ENCODE data around the gene ARL10.

Gene ARL10

DNA sequence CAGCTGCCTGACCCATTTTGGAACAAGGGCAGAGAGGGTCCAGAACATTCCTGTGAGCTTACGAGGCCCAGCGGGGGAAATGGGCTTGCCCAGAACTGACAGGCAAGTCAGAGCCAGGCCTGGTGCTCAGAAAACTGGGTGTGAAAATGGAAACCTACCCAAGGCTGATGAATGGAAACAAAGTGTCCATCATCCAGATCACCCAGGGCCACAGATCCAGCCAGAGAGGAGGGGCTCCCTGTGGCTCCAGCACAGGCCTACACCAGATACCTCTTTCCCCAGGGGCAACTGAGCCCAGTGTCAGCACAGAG lies 47.9 kb downstream of the ARL10 start:
- DNase-seq: no peak

DNA sequence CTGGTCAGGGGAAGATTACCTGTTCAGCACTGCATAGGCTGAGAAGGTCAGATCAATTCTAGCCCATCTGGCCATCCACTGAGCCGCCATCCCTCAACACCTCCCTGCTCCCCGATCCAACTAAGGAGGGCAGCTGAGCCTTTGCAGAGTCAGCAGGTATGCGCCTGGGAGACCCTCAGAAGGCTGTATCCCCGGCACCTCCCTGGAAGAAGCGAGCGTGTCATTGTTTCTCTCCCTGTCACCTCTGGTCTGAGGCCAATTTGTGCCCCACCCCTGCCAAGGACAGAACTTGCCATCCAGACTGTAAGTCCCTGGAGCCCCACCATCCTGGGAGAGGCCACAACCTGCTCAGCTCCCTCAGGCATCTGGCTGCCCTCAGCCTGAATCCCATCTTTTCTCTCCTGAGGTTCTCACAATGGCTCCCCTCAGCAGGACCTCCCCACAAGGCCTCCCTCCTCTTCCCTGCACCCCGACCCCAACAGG lies 48.5 kb downstream of the ARL10 start:
- no peak for DNase-seq

DNA sequence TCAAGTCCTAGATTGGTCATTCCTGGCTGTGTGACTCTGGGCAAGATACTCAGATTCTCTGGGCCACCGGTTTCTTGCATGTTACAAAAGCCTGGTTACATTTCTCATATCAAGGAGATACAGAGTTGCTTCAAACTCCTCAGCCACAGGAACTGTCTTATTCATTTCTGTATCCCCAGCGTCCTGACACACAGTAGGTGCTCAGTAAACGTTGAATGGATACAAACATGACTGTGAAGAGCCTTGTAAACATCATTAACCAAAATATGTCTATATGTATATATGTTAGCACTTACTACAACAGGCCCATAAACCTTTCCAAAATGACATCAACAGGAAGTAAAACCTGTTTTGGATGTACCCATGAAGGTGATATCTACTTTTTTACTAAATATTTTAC lies 49.4 kb downstream of the ARL10 start:
- DNase-seq: peak; percentile 36

DNA sequence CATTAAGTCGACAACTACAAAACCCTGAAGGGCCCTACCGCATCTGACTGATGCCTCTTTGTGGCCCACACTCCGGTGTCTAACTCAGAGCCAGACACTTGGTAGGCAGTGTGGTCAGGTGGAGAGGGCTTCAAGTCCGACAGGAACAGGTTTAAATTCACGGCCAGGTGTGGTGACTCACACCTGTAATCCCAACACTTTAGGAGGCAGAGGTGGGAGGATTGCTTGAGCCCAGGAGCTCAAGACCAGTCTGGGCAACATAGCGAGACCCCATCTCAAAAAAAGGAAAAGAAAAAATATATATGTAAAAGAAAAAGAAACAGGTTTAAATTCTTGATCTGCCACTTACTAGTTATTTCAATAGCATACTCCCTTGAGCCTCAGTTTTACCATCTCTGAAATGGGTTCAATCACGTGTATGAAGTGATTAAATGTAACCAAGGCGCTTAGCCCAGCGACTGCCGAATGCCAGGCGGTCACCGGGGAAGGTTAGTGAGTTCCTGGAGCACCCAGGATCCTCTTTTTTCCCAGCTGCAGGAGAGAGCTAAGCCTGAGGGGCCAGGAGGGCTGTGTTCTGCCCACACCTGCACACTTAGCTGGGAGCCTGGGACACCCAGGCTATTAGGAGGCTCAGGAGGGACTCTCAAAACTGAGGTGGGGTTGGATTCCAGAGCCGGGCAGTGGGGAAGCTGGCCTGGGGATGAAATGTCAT lies 50.1 kb downstream of the ARL10 start:
- peak; percentile 59 for DNase-seq

DNA sequence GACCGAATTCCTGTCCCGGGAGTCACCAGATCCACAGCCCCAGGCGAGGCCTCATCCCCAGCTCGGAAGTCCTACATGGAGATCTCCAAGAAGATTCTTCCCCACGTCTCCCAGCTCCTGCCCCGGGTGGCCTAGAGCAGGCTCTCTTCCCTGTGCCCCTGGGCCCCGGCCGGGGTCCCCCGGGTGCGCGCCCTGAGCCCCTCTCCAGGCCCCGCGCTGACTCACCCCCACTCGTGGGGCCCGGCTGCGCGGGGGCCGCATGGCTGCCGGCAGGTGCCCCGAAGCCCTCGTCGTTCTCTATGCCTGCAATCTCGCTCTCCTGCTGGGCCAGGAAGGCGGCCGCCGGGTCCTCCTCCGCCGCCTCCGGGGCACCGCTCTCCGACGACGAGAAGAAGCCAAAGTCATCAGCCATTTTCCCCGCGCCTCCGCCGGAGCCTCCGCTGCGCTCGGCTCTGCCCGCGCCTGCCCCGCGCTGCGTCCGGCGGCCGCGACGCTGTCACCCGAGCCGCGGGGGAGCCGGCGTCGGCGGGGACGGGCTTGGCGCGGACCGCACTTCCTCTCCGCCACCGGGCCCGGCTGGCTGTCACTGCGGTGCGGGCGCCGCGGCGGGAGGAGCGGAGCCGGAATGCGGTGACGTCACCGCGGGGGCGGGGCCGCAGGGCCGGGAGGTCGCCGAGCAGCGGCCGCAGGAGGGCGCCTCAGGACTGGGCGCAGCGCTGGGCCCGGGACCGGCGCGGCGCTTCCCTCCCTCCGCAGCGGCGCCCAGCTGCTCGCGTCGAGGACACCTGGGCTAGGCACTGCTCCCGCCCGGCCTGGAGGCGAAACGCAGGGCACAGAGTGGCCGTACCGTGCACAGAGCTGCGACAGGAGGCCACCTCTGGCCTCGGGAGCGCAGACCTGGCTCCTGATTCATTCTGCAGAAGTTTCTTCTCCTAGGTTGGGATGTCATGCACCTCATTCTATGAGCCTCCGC lies 51.0 kb downstream of the ARL10 start, which contains the start of gene CLTB:
TSS of gene CLTB (minus strand) at position 588 of the 973 bp plus-strand sequence. CDS start at position 412, 176 bp downstream.
- peak; percentile 97 for DNase-seq

DNA sequence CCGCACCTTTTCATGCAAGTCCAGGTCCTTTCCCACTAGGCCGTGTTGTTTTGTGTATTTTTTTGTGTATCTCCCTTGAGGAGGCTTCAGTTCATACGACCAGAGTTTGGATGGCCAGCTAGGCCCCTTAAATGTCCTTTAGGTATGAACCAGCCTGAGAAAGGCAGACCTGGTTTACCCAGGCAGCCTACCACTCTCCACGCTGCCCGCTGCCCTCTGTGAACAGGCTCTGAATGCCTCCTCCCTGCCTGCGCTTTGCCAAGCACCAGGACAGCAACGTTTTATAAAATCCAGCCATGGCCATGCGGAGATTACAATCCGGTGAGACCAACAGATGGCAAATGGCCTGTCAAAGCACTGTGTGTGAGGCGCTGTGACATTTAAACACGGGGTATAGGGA lies 51.7 kb downstream of the ARL10 start:
- no peak for DNase-seq

DNA sequence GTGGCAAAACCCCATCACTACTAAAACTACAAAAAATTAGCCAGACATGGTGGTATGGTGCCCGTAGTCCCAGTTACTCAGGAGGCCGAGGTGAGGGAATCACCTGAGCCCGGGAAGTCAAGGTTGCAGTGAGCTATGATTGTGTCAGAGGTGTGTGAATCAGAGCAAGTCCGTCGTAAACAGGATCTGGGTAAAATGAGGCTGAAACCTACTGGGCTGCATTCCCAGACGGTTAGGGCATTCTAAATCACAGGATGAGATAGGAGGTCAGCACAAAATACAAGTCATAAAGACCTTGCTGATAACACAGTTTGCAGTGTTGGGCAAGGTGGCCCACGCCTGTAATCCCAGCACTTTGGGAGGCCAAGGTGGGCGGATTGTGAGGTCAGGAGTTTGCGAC lies 53.0 kb downstream of the ARL10 start:
- no peak for DNase-seq

DNA sequence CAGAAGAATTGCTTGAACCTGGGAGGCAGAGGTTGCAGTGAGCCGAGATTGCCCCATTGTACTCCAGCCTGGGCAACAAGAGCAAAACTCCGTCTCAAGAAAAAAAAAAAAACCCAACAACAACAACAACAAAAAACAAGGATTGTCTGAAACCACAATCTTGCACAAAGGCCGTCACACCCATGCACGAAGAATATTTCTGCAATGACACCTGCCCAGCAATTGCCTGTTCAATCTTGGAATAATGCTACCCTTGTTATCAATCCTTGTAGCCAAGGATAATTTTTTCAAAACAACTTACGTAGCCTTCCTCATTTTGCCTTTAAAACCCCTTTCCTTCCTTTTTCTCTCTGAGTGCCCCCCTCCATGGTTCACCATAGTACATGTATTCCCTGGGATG lies 54.8 kb downstream of the ARL10 start:
- no peak for DNase-seq

DNA sequence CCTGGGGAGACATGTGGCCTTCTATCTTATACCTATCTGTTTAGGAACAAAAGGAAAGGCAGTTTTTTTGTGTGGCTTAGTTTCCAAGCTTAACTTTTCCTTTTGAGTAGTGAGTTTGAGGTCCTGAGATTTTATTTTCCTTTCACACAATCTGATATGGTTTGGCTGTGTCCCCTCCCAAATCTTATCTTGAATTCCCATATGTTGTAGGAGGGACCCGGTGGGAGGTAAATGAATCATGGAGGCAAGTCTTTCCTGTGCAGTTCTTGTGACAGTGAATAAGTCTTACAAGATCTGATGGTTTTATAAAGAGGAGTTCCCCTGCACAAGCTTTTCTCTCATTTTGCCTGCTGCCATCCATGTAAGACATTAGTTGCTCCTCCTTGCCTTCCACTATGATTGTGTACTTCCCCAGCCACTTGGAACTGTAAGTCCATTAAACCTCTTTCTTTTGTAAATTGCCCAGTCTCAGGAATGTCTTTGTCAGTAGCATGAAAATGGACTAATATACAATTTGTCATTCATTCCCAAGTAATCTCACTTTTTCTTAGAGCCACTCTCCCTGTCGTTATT lies 55.8 kb downstream of the ARL10 start:
- no peak for DNase-seq

DNA sequence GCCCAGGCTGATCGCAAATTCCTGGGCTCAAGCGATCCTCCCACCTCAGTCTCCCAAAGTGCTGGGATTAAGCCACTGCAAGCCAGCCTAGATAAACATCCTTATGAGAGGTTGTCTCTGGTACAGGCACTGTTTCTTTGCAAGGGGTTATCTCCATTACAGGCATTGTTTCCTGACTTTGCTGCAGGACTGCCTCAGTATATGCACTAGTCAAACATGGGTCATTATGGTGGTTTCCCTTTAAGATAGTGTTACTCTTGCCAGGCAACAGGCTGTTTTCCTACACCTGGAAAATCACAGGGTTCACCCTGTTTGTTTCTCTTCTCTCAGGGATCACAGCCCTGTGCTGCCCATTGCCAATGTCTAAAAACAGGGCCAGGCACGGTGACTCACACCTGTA lies 58.9 kb downstream of the ARL10 start:
- DNase-seq: no peak

DNA sequence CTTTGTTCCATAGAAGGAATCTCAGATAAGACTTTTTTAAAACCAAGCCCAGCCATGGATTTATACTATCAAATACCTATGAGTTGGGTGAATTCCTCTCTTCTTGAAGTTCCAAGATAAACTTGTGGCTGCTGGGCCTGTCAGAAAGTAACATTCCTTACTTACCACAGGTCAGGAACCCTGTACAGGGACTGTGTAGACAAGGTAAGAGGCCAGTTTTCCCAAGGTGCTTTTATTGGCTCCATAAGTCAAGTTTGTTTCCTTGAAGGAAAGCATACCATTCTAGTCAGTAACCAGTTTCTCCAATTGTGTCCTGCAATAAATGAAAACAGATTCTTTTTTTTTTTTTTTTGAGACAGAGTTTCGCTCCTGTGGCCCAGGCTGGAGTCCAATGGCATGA lies 59.9 kb downstream of the ARL10 start:
- no peak for DNase-seq

DNA sequence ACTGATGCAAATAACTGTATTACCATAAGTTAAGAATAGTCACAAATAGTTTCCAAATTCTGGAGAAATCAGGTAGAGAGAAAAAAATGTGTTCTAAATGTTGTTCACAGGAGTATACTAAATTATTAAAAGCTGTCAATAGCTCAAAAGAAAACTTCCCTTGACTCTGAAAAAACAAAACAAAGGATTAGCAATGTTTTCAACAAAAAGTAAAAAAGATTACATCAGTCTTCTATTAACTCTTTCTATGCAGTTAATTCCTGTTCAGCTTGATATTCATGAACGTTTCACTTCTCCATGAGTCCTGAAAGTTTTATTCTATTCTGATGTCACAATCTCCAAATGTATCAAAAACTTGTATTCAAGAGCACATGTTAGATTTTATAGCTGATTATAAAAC lies 60.5 kb downstream of the ARL10 start:
- DNase-seq: no peak

DNA sequence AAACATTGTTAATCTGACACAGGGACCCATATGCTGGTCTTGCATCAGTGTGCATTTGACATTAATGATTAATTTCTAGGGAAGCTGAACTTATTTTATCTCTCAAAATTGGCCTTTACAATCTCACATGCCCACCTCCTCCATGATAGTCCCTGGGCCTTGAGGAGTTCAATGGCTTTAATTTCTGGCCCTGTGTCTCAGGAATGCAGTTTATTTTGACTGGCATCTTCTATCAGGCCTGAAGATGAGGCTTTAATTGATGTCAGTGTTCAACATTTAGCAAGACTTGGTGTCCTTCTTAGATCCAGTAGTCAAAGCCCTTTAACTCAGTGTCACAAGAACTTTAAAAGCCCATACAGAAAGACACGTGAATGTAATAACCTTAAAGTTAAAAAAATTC lies 61.6 kb downstream of the ARL10 start:
- DNase-seq: no peak

DNA sequence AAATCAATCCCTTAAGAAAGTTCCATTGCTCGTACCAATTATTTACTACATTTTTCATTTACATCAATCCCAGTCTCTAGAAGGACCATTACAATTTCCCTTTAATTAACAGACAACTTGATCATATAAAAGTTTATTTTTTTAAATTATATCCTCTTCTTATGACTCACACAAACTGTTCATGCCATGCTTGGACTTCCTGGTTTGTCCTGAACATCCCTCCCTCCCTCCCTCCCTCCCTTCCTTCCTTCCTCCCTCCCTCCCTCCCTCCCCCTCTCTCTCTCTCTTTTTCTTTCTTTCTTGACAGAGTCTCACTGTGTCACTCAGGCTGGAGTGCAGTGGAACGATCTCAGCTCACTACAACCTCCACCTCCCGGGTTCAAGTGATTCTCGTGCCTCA lies 62.7 kb downstream of the ARL10 start:
- peak; percentile 29 for DNase-seq

DNA sequence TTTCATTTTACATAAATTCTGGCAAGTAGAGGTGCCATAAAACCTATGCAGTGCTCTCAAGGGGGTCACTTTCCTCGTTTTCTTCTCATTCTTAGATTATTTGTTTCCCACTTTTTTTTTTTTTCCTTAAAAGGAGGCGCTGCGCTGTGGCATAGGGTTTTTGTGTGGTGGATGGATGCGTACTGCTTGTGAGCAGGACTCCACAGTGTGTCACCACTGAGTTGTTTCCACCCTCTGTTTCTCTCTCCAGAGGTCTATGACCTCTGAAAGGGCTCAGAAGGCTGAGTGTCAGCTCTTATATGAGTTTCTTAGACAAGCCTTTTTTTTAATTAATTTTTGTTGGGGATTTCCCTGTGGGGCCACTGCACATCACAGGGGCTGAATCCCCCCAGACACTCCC lies 64.7 kb downstream of the ARL10 start:
- DNase-seq: no peak

All from DMS53 (cell line).